ENCODE results near the gene PPP2R5D.

PPP2R5D gene

GRCh38 chr6:43059168-43060033 lies 75.0 kb downstream of the PPP2R5D start, which contains the start of the genes KLC4 and MRPL2:
TSS of gene KLC4 (plus strand) at chr6:43059631. CDS start at chr6:43061336, 1,705 bp downstream.
TSS of gene MRPL2 (minus strand) at chr6:43059434. CDS start at chr6:43059381, 53 bp downstream.
- DNase-seq (ENCODE audit: low spot score) = peak; percentile 99

GRCh38 chr6:43060034-43060754 lies 75.8 kb downstream of the PPP2R5D start:
- no peak for DNase-seq (ENCODE audit: low spot score)

GRCh38 chr6:43060755-43061633 lies 76.6 kb downstream of the PPP2R5D start:
- no peak for DNase-seq (ENCODE audit: low spot score)

GRCh38 chr6:43061861-43062260 lies 77.5 kb downstream of the PPP2R5D start:
- no peak for DNase-seq (ENCODE audit: low spot score)

Measured in Ammon's horn (tissue), 1 donor.